ENCODE data around the gene COPG2. TPM values are rescaled to one million over a fixed set of nuclear protein-coding genes. Genes with fewer than 3 reads are reported as not detected.
"Not testable (repeated sequence)": the region's sequence is repeated elsewhere in the genome, so short reads cannot be mapped to it uniquely, and the experiment has no call there.

COPG2 gene
- total RNA-seq, 4 donors from 2014 or later = 9.5 to 47.5 (median 20.2) TPM

DNA sequence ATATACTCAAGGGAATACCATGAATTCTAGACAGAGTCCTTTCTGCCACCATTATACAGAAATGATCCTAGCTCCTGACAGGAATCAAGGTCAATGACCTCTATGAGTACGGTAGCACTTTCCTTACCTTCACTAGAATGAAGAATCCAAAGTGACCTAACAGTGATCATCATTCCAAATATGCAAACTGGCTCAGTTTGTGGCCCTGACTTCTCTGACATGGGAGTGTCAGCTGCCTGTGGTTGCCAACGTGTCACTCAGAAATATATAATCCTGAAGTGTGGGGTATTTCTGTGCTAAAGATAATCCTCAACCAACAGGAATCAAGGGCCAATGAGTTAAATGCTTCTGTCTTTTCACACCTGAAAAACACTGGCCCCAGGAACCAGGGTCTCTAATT lies 45.7 kb downstream of the COPG2 start:
- Histone ChIP-seq H3K4me1 (no peaks in the 10 kb centered on the region), H3K27me3 (no peaks in the 10 kb centered on the region), H3K9me3 (no peaks in the 10 kb centered on the region), H3K27ac (no peak overlapping the region), H3K4me3 (no peak overlapping the region), H3K36me3 (no peaks in the 10 kb centered on the region)
- no peak for TF ChIP-seq POLR2A (IDR thresholded peaks at IDR 0.05)
- TF ChIP-seq, protein P1, sequence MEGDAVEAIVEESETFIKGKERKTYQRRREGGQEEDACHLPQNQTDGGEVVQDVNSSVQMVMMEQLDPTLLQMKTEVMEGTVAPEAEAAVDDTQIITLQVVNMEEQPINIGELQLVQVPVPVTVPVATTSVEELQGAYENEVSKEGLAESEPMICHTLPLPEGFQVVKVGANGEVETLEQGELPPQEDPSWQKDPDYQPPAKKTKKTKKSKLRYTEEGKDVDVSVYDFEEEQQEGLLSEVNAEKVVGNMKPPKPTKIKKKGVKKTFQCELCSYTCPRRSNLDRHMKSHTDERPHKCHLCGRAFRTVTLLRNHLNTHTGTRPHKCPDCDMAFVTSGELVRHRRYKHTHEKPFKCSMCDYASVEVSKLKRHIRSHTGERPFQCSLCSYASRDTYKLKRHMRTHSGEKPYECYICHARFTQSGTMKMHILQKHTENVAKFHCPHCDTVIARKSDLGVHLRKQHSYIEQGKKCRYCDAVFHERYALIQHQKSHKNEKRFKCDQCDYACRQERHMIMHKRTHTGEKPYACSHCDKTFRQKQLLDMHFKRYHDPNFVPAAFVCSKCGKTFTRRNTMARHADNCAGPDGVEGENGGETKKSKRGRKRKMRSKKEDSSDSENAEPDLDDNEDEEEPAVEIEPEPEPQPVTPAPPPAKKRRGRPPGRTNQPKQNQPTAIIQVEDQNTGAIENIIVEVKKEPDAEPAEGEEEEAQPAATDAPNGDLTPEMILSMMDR (IDR thresholded peaks at IDR 0.05) = no peak
- no peak for DNase-seq
- intact Hi-C loops (cut with DNase I; ENCODE audit: low total_unique reads) = no loop called here

DNA sequence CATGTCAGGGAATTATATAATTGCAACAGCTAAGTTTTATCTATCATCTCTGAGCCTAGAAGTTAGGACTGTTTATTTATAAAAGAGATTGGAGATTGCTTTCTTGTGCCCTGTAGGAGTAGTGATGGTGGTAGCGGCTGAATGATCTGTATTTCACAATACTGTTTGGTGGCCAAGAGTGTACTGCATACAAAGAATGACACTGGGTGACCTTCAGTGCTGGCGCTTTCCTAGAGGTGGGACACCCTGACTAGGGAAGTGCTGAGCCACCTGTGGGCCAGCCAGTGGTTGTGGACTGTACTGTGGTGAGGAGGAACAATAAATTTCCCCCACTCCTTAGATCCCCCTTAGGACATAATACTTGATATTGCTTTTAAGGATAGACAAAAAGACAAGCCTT lies 53.0 kb downstream of the COPG2 start:
- intact Hi-C loops (cut with DNase I; ENCODE audit: low total_unique reads) = no loop called here
- Histone ChIP-seq H3K4me3 (no peak overlapping the region), H3K36me3 (no peaks in the 10 kb centered on the region), H3K4me1 (no peaks in the 10 kb centered on the region), H3K27ac (no peak overlapping the region), H3K9me3 (no peaks in the 10 kb centered on the region), H3K27me3 (no peaks in the 10 kb centered on the region)
- no peak for DNase-seq
- TF ChIP-seq POLR2A (IDR thresholded peaks at IDR 0.05) = no peak
- TF ChIP-seq, protein P1 (IDR thresholded peaks at IDR 0.05) = no peak

DNA sequence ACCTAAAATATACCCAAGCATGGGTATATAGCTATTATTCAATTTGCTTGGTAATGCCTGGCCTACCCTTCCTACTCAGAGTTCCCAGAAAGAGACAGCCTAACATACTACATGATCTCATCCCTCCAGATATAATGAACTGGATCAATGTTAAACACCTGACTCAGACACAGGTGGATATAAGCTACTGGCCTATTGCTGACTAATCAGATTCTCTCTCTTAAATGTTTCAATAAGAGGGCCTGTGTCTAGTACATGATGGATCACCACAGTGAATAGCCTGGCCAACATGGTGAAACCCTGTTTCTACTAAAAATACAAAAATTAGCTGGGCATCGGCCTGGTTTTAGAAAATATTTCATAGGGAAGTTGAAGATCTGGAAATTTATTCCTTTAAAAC lies 54.1 kb downstream of the COPG2 start:
- H3K4me1 ChIP-seq = no peaks in the 10 kb centered on the region
- TF ChIP-seq, protein P1 (IDR thresholded peaks at IDR 0.05) = no peak
- no peak for TF ChIP-seq POLR2A (IDR thresholded peaks at IDR 0.05)
- no peak for DNase-seq
- no peak overlapping the region for H3K4me3 ChIP-seq
- no peaks in the 10 kb centered on the region for H3K36me3 ChIP-seq
- no peaks in the 10 kb centered on the region for H3K27me3 ChIP-seq
- intact Hi-C loops (cut with DNase I; ENCODE audit: low total_unique reads) = no loop called here
- no peak overlapping the region for H3K27ac ChIP-seq
- no peaks in the 10 kb centered on the region for H3K9me3 ChIP-seq

DNA sequence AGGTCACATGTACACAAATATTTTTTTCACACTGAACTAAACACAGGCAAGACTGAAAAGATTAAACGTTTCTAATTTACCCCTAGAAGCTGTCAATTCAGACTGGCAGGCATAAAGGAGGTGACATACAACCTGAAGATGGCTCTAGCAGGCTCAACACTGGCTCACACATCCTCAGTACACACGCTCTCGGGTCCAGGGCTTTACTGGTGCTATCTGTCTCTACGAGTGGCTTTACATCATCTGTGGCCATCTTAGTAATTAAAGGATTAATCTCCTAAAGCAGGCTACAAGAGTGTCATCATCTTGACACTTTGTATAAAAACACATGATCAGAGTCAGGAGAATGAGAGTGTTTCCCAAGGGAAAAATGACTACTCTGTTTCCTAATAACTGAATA lies 57.3 kb downstream of the COPG2 start:
- Histone ChIP-seq H3K4me1 (no peaks in the 10 kb centered on the region), H3K36me3 (no peaks in the 10 kb centered on the region), H3K27ac (no peak overlapping the region), H3K27me3 (no peaks in the 10 kb centered on the region), H3K4me3 (no peak overlapping the region), H3K9me3 (peaks cover 0 to 7% of the 10 kb centered on the region in 2 donors)
- intact Hi-C loops (cut with DNase I; ENCODE audit: low total_unique reads) = no loop called here
- TF ChIP-seq, protein P1 (IDR thresholded peaks at IDR 0.05) = no peak
- no peak for TF ChIP-seq POLR2A (IDR thresholded peaks at IDR 0.05)
- no peak for DNase-seq

DNA sequence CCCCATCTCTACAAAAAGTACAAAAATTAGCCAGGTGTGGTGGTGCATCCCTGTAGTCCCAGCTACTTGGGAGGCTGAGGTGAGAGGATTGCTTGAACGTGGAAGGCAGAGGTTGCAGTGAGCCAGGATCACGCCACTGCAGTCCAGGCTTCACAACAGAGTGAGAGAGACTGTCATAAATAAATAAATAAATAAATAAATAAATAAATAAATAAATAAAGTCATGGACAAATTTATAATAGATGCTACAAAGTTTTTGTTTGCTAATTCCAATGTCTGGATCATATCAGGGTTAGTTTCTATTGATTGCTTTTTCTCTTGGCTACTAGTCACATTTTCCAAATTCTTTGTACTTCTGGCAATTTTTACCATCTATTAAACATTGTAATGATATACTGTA lies 61.5 kb downstream of the COPG2 start:
- H3K9me3 ChIP-seq; H3K4me3 ChIP-seq; H3K27me3 ChIP-seq; H3K4me1 ChIP-seq; H3K36me3 ChIP-seq; intact Hi-C loops (cut with DNase I; ENCODE audit: low total_unique reads); H3K27ac ChIP-seq; DNase-seq: not testable (repeated sequence)

DNA sequence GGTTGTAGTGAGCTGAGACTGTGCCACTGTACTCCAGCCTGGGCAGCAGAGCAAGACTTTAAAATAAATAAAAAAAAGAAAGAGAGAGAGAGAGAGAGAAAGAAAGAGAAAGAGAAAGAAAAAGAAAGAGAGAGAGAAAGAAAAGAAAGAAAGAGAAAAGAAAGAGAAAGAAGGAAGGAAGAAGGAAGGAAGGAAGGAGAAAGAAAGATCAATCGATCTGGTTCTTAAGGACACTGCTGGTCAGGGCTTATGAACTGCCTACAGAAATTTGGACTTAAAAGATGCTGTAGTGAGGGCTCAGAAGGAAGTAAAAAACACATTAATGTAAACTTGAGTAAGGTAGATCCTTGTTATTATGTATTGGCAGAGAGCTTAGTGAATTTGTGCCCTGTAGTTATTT lies 62.4 kb downstream of the COPG2 start:
- intact Hi-C loops (cut with DNase I; ENCODE audit: low total_unique reads) = no loop called here
- TF ChIP-seq, protein P1 (IDR thresholded peaks at IDR 0.05) = no peak
- no peak for TF ChIP-seq POLR2A (IDR thresholded peaks at IDR 0.05)
- H3K36me3 ChIP-seq = no peaks in the 10 kb centered on the region
- H3K27ac ChIP-seq = no peak overlapping the region
- H3K9me3 ChIP-seq = peaks cover 0 to 7% of the 10 kb centered on the region in 2 donors
- no peaks in the 10 kb centered on the region for H3K27me3 ChIP-seq
- no peaks in the 10 kb centered on the region for H3K4me1 ChIP-seq
- no peak overlapping the region for H3K4me3 ChIP-seq
- DNase-seq = no peak
